Upper lobe of left lung (tissue), 6 donors: Measurements from ENCODE around the gene ALPP. TPM values are rescaled to one million over a fixed set of nuclear protein-coding genes. Genes with fewer than 3 reads are reported as not detected.

ENCODE experiments used
- ATAC-seq, 2 donors: fragments of 200-7000 bp; cut with Tn5 transposase; one replicate each; pipeline ENCODE4 v1.9.1; 2022; ENCODE audit warnings: mild to moderate bottlenecking in 2 of 2, moderate library complexity in 2 of 2; ENCODE audit not compliant: low FRiP score in 2 of 2
- DNase-seq, 2 donors: peaks; one replicate each; pipeline ENCODE4 v3.0.0-alpha.2; 2019 to 2020
- H3K27ac ChIP-seq, 4 donors: fragments of 200-600 bp; sonication (generic); one replicate each; pipeline ENCODE4 v1.5.1; 2016 to 2019
- H3K27me3 ChIP-seq, 4 donors: fragments of 200-600 bp; sonication (generic); one replicate each; pipeline ENCODE4 v1.5.1; 2017 to 2019
- H3K36me3 ChIP-seq, 4 donors: fragments of 200-600 bp; sonication (generic); one replicate each; pipeline ENCODE4 v1.5.1; 2016 to 2019
- H3K4me1 ChIP-seq, 4 donors: fragments of 200-600 bp; sonication (generic); one replicate each; pipeline ENCODE4 v1.5.1; 2018 to 2019
- H3K4me3 ChIP-seq, 4 donors: fragments of 200-600 bp; sonication (generic); one replicate each; pipeline ENCODE4 v1.5.1; 2017 to 2019; ENCODE audit warnings: mild to moderate bottlenecking in 2 of 4, moderate library complexity in 1 of 4
- H3K9me3 ChIP-seq, 4 donors: fragments of 200-600 bp; sonication (generic); one replicate each; pipeline ENCODE4 v1.5.1; 2018 to 2019
- CTCF ChIP-seq, 6 experiments: fragments of 450-650 bp in 4 of 6; fragments of 200-600 bp in 2 of 6; sonication (generic) in 2 of 6; IDR thresholded peaks; one replicate each; pipeline ENCODE4 v1.5.1; 2016 to 2019; ENCODE audit warnings: antibody characterized with exemption in 6 of 6
- EP300 ChIP-seq, 4 donors: sonication (generic); formaldehyde crosslinking; IDR thresholded peaks; one replicate each; pipeline ENCODE4 v1.5.1; 2017; ENCODE audit warnings: antibody characterized with exemption in 4 of 4, control low read depth in 2 of 4
- POLR2A ChIP-seq, 4 donors: fragments of 450-650 bp; IDR thresholded peaks; one replicate each; pipeline ENCODE4 v1.5.1; 2016 to 2017; ENCODE audit warnings: antibody characterized with exemption in 4 of 4, mild to moderate bottlenecking in 2 of 4
- POLR2AphosphoS5 ChIP-seq, 2 donors: sonication (generic); formaldehyde crosslinking; IDR thresholded peaks; one replicate each; pipeline ENCODE4 v1.5.1; 2017; ENCODE audit warnings: antibody characterized with exemption in 2 of 2
- WGBS, 2 donors: methylation state at CpG; one replicate each; pipeline ENCODE4 v1.1.5; 2017 to 2018; 5-methylcytosine and 5-hydroxymethylcytosine counted together
- total RNA-seq, 6 donors: library from RNA; depleted of rRNA in 4 of 6; stranded (reverse); fragments of >200 nt in 4 of 6; gene quantifications; one replicate each; pipeline versions ENCODE4 v1.1.0 to v1.2.1, GENCODE V29; 2016 to 2021
- donor health status: DM: no; HTN: no; CAD: no; lungs with moderate emphysema.
- donor health status: DM: no; HTN: yes; CAD: no; lungs with severe emphysema.

ALPP gene
- total RNA-seq, 6 donors from 2014 or later: 4.8 to 59.1 (median 30.8) TPM

GRCh38 chr2:232352511-232353091 is 25.9 kb upstream of the ALPP start:
- TF ChIP-seq POLR2AphosphoS5 (IDR thresholded peaks at IDR 0.05) (no peak), CTCF (IDR thresholded peaks at IDR 0.05) (no peak), POLR2A (IDR thresholded peaks at IDR 0.05) (no peak), EP300 (IDR thresholded peaks at IDR 0.05) (no peak)
- DNase-seq (peak in 1 of 2 donors; percentile 72), ATAC-seq (peak in 1 of 2 donors; percentile 4)
- WGBS, 2 donors: 44 to 57% methylated on average over 15 to 23 of the region's 39 CpGs
- no peaks in the 10 kb centered on the region for H3K36me3 ChIP-seq
- H3K9me3 ChIP-seq: no peaks in the 10 kb centered on the region
- peaks cover 0 to 35% (median 21%) of the 10 kb centered on the region in 4 donors for H3K27me3 ChIP-seq
- no peak overlapping the region for H3K4me3 ChIP-seq
- no peak overlapping the region for H3K27ac ChIP-seq
- H3K4me1 ChIP-seq: peaks cover 0 to 20% (median 11%) of the 10 kb centered on the region in 4 donors

GRCh38 chr2:232353096-232353495 is 25.5 kb upstream of the ALPP start:
- no peaks in the 10 kb centered on the region for H3K36me3 ChIP-seq
- TF ChIP-seq POLR2A (IDR thresholded peaks at IDR 0.05) (no peak), EP300 (IDR thresholded peaks at IDR 0.05) (no peak), POLR2AphosphoS5 (IDR thresholded peaks at IDR 0.05) (no peak), CTCF (IDR thresholded peaks at IDR 0.05) (no peak)
- H3K4me1 ChIP-seq: peaks cover 0 to 20% (median 11%) of the 10 kb centered on the region in 4 donors
- ATAC-seq (no peak), DNase-seq (no peak)
- peaks cover 0 to 35% (median 21%) of the 10 kb centered on the region in 4 donors for H3K27me3 ChIP-seq
- no peak overlapping the region for H3K27ac ChIP-seq
- WGBS, 2 donors: 82 to 91% methylated on average over 6 to 8 of the region's 8 CpGs
- no peaks in the 10 kb centered on the region for H3K9me3 ChIP-seq
- H3K4me3 ChIP-seq: no peak overlapping the region

- WGBS, 2 donors: 78 to 79% methylated on average over 4 to 7 of the region's 7 CpGs
- H3K27ac ChIP-seq: no peak overlapping the region
- TF ChIP-seq EP300 (IDR thresholded peaks at IDR 0.05) (no peak), POLR2A (IDR thresholded peaks at IDR 0.05) (no peak), CTCF (IDR thresholded peaks at IDR 0.05) (no peak), POLR2AphosphoS5 (IDR thresholded peaks at IDR 0.05) (no peak)
- DNase-seq (no peak), ATAC-seq (no peak)
- no peak overlapping the region for H3K4me3 ChIP-seq
- H3K27me3 ChIP-seq: peaks cover 0 to 35% (median 21%) of the 10 kb centered on the region in 4 donors
- no peaks in the 10 kb centered on the region for H3K9me3 ChIP-seq
- peaks cover 0 to 20% (median 11%) of the 10 kb centered on the region in 4 donors for H3K4me1 ChIP-seq
- H3K36me3 ChIP-seq: no peaks in the 10 kb centered on the region
Observed at GRCh38 chr2:232353660-232354059, 24.9 kb upstream of the ALPP start.

GRCh38 chr2:232354069-232354468 is 24.5 kb upstream of the ALPP start:
- H3K4me3 ChIP-seq: no peak overlapping the region
- H3K9me3 ChIP-seq: no peaks in the 10 kb centered on the region
- TF ChIP-seq EP300 (IDR thresholded peaks at IDR 0.05) (no peak), POLR2AphosphoS5 (IDR thresholded peaks at IDR 0.05) (no peak), POLR2A (IDR thresholded peaks at IDR 0.05) (no peak), CTCF (IDR thresholded peaks at IDR 0.05) (no peak)
- H3K27me3 ChIP-seq: peaks cover 0 to 35% (median 21%) of the 10 kb centered on the region in 4 donors
- 93 to 100% methylated on average over 4 to 5 of the region's 5 CpGs for whole genome bisulfite sequencing, 2 donors
- H3K36me3 ChIP-seq: no peaks in the 10 kb centered on the region
- DNase-seq (no peak), ATAC-seq (peak; percentile 16 to 41)
- H3K4me1 ChIP-seq: peaks cover 0 to 20% (median 11%) of the 10 kb centered on the region in 4 donors
- no peak overlapping the region for H3K27ac ChIP-seq

- Histone ChIP-seq H3K36me3 (no peaks in the 10 kb centered on the region), H3K27ac (no peak overlapping the region), H3K4me1 (peaks cover 0 to 10% (median 3%) of the 10 kb centered on the region in 4 donors), H3K27me3 (no peaks in the 10 kb centered on the region), H3K4me3 (no peak overlapping the region), H3K9me3 (no peaks in the 10 kb centered on the region)
- ATAC-seq (no peak), DNase-seq (no peak)
- no peak for TF ChIP-seq CTCF (IDR thresholded peaks at IDR 0.05)
- TF ChIP-seq POLR2AphosphoS5 (IDR thresholded peaks at IDR 0.05): no peak
- no peak for TF ChIP-seq POLR2A (IDR thresholded peaks at IDR 0.05)
- no peak for TF ChIP-seq EP300 (IDR thresholded peaks at IDR 0.05)
- 89 to 94% methylated on average over 5 of the region's 5 CpGs for WGBS, 2 donors
Observed at GRCh38 chr2:232361646-232362045, 16.9 kb upstream of the ALPP start.
